ENCODE results near the gene OXLD1. TPM values are rescaled to one million over a fixed set of nuclear protein-coding genes. Genes with fewer than 3 reads are reported as not detected.

OXLD1 gene
- total RNA-seq, 1 donor from 2014 or later = 45.1 TPM

DNA sequence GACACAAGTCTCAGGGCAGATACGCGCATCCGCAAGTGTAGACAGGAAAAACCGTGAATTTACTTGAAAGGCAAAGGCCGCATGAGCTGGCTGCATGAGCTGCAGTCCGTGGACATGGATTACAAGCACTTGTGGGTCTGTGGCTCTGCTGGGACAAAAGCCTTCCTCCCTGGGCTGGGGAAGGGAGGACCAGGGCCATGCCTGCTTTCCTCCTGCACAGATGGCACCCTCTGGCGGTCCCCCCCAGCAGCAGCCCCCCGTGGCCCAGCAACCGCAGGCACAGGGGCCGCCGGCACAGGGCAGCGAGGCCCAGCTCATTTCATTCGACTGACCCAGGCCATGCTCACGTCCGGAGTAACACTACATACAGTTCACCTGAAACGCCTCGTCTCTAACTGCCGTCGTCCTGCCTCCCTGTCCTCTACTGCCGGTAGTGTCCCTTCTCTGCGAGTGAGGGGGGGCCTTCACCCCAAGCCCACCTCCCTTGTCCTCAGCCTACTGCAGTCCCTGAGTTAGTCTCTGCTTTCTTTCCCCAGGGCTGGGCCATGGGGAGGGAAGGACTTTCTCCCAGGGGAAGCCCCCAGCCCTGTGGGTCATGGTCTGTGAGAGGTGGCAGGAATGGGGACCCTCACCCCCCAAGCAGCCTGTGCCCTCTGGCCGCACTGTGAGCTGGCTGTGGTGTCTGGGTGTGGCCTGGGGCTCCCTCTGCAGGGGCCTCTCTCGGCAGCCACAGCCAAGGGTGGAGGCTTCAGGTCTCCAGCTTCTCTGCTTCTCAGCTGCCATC lies 35.1 kb upstream of the OXLD1 start:
- DNase-seq = peak; percentile 14

GRCh38 chr17:81700353-81701287 lies 34.2 kb upstream of the OXLD1 start:
- no peak for DNase-seq

DNA sequence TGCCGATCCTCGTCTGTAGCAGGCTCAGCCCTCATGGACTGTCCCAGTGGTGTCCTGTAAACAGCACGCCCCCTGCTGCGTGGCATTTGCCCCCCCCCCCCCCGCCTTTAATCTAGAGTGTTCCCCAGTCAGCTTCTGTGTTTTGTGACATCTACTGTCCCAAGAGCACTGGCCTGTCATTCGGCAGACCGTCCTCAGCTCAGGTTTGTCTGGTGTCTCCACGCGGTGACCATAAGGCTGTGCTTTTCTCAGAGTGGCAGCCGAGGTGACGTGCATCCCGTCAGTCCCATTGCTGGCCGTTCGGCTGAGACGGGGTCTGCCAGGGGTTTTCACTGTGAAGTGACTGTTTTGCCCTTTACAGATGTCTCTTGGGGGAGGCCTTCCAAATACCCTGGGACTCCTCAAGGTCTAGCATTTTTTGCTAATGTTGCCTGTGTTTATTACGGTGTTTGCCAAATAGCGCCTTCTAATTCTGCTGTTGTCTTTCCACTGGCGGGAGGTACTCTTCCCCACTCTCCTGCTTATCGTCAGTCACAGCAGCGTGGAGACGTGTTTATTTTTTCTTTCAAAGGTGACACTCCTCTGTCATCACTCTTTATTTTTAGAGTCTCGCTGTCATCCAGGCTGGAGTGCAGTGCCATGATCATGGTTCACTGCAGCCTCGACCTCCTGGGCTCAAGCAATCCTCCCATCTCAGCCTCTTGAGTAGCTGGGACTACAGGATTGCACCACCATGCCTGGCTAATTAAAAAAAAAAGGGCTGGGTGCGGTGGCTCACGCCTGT lies 31.0 kb upstream of the OXLD1 start:
- no peak for DNase-seq

DNA sequence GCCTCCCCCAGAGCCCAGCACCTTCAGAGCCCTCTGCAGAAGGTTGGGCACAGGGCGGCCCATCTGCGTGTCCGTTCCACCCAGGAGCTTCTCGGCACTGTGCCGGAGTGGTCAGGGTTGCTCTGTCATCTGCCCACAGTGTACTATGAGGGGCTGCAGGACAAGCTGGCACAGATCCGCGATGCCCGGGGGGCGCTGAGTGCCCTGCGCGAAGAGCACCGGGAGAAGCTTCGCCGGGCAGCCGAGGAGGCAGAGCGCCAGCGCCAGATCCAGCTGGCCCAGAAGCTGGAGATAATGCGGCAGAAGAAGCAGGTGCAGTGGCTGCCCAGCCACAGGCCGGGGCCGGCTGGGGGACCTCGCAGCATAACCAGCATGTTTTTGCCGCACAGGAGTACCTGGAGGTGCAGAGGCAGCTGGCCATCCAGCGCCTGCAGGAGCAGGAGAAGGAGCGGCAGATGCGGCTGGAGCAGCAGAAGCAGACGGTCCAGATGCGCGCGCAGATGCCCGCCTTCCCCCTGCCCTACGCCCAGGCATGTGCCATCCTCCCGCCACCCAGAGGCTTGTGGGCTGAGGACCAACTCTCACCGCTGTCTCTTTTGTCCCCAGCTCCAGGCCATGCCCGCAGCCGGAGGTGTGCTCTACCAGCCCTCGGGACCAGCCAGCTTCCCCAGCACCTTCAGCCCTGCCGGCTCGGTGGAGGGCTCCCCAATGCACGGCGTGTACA lies 30.0 kb upstream of the OXLD1 start:
- DNase-seq = no peak

- DNase-seq = no peak
Measured at GRCh38 chr17:81695801-81696200, 29.4 kb upstream of the OXLD1 start.

DNA sequence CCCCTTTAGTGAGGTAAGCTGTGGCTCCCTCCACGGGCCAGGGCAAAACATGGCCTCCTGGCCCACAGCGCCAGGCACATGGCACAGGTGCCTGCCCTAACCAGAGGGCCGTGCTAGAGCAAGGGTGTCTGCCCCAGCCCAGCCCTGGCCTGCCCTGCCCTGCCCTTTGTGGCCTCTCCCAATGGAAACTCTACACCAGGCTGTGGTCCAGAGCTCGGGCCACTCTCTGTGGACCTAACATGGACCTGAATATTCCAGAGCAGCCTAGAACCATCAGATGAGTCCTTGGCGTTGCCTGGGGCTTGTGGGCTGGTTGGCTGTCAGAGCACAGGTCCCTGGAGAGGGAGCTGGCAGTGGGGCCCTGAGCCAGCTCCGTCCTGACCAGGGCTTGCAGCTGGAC lies 28.8 kb upstream of the OXLD1 start:
- no peak for DNase-seq

DNA sequence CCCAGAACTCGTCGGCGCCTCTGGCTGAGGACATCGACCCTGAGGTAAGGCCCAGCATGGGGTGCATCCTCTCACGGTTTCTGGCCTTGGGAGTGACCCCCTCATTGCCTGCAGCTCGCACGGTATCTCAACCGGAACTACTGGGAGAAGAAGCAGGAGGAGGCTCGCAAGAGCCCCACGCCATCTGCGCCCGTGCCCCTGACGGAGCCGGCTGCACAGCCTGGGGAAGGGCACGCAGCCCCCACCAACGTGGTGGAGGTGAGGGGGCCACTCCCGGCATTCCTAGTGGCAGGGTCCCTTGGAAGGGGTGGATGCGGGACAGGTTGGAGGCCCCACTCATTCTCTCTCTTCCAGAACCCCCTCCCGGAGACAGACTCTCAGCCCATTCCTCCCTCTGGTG lies 28.4 kb upstream of the OXLD1 start:
- DNase-seq = no peak

- no peak for DNase-seq
Measured at GRCh38 chr17:81693509-81694210, 27.3 kb upstream of the OXLD1 start.

DNA sequence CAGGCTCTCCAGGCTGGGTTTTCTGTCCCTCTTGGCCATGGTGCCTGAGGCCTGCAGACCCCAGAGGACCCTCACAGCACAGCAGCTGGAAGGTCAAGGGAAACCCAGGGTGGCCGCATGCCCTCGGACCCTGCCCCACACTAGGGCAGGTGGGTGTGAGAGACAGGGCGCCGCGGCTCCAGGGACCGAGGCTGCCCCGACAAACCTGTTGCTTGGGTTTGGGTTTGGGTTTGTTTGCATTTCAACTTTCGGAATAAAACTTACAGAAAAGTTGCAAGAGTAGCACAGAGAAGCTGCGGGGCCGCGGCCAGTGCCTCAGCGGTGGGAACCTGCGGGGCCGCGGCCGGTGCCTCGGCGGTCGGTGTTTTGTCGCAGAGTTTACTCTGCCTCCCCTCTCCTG lies 25.2 kb upstream of the OXLD1 start:
- DNase-seq = no peak

- no peak for DNase-seq
Measured at GRCh38 chr17:81691196-81691595, 24.8 kb upstream of the OXLD1 start.

DNA sequence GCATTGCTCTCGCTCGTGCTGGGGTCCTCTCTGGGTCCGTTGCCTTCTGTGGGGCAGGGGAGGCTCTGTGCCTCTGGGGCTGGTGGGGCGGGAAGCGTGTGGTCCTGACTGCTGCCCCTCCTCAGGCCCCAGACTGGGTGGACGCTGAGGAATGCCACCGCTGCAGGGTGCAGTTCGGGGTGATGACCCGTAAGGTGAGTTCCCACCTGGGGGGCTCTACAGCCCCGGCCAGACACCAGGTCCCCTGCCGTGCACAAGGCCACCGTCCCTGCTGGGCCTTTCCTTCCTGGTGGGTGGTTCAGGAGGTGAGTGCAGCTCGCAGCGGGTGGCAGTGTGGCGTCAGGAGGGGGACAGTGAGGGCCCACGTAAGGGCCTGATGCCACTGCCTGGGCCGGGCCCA lies 24.1 kb upstream of the OXLD1 start:
- no peak for DNase-seq

DNA sequence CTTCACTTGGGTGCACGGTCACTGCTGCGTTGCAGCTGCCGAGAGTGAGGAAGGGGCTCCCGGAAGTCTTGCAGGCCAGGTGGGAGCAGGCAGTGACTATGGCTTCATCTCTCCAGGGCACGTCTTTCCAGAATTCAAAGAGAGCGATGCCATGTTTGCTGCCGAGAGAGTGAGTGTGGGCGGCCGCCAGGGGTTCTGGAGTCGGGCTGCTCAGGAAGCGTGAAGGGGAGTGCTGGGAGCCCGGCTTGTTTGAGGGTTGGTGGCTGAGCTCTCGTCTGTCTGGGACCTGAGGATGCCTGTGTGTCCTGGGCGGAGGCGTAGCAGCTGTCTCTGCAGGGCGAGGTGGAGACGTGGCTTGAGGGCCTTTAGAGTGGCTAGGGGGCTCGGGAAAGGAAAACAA lies 23.7 kb upstream of the OXLD1 start:
- DNase-seq = no peak

DNA sequence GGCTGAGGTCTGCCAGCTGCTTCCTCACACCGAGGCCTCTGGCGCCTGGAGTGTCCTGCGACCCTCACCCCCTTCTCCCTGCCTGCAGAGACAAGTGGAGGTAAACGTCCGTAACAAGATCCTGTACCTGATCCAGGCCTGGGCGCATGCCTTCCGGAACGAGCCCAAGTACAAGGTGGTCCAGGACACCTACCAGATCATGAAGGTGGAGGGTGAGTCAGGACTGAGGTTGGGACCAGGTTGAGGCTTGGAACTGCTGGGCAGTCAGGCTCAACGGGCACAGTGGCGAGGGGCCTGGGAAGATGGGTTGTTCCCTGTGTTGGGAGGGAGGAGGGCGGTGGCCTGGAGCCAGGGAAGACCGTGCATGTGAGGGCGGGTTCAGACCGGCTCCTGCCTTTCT lies 22.2 kb upstream of the OXLD1 start:
- no peak for DNase-seq

DNA sequence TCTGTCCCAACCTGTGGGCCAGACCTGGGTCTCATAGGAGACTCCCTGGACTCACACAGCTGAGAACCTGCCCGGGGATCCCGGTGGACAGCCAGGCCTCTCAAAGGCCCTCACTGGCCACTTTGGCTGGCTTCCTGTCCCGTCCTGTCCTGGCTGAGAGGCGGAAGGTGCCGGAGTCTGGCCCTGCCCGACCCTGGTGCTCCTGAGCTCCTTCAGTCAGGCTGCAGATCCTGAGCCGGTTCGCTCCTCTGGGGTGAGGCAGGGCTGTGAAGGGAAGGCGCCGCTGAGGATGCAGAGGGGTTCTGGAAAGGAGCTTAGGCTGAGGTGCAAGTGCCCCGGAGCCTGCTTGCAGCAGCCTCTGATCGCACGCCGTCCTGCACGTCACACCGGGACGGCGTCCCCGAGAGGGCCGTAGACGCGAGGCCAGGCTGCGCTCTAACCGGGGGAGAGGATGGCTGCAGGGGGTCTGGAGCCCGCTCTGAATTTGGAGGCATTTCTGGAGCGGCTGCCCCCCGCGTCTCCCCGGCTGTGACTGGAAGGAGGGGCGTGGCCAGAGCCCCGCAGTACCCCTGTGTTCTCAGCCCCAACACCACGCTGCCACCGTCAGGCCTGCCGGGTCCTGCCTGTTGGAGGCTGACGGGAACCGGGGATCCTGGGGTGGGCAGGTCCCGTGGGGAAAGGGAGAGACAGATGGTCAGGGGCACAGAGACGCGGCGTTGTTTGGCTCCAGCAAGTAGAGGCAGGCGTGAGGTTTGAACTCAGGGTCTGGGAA lies 21.6 kb upstream of the OXLD1 start:
- DNase-seq = no peak

DNA sequence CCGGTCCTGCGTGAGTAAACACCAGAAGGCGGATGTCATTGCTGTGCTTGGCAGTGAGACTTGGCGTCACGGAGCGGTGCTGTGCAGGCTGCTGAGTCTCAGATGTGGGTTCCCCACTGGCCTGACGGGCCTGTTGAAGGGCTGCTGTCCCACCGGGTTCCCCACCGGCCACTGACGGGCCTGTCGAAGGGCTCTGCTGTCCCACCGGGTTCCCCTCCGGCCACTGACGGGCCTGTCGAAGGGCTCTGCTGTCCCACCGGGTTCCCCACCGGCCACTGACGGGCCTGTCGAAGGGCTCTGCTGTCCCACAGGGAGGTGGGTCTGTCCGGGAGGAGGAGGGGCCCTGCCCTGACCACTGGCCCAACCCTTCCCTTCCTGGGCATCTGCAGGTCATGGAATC lies 20.2 kb upstream of the OXLD1 start:
- no peak for DNase-seq

- DNase-seq = peak; percentile 60
Measured at GRCh38 chr17:81685108-81685507, 18.7 kb upstream of the OXLD1 start.

DNA sequence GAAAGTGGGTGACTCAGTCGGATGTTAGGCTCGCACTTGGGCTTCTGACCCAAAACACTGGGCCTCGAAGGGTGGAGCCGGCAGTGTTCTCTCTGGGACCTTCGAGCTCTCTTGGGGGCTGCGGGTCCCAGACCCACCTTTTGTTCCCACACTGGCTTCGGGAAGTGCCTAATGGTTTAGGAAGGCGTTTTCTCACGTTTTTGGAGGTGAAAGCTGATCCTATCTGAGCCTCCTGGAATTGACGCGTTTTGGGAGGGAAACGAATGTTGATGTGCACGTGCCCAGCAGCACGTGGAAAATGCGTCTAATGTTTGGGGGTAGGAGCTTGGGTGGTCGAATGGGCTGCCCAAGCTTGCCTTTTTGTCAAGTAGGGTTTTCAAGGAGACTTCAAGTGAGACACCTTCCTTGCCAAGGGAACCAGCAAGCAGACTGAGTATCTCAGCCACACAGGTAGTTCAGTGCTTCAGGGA lies 18.1 kb upstream of the OXLD1 start:
- DNase-seq = no peak

DNA sequence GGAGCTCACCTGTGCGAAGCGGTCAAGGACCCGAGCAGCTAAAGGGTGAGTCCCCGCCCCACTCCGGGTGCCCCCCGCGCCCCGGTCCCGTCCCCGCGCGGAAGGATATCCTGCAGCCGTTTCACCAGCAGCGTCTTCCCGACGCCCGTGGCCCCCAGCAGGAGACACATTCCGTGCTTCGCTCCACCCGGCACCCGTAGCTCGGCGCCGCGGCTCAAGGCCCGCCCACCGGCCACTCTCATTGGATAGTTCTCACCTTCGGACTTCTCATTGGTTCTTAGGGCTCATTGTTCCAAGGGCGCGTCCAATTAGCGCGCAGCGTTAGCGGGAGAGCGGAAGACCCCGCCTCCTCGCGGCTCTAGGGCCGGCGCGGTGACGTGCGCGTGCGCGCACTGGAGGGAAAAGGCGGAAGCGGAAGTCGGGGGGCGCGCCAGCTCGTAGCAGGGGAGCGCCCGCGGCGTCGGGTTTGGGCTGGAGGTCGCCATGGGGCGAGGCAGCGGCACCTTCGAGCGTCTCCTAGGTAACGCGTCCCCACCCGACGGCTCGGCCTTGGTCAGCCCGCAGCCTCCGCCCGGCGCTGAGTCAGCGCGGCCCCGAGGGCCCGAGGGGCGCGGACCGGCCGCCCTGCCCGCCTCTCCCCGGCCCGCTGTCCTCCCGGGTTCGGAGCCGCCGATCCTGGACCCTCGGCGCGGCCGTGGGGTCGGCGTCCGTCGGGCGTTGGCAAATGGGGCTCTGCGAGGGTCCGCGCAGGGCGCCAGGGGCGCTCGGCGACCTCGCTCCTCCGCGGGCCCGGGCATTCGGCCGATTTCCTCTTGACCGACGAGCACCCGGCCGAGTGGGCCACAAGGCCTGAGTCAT lies 17.4 kb upstream of the OXLD1 start, which contains the start of the genes ARL16 and HGS:
TSS of gene ARL16 (minus strand) at position 214 of the 858 bp plus-strand sequence. CDS start at position 170, 44 bp downstream.
TSS of gene HGS (plus strand) at position 428 of the 858 bp plus-strand sequence. CDS start at position 484, 56 bp downstream.
- DNase-seq = peak; percentile 100

DNA sequence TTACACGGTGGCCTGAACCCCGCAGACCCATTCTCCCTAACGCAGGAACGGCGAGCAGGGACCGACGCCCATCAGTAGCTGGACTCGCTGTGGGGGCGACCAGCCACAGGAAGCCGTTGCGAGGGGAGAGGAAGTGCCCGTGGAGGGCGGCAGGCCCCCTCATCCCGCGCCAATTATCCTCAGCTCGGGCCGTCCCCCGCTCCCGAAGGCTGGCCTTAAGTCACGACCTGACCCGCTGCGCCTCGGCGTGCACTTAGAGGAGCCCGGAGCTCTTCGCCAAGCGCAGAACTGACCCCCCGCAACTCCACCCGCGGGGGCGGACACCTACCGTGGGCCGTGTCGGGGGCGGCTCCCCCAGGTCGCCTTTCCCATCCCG lies 16.8 kb upstream of the OXLD1 start:
- no peak for DNase-seq

Measured in dermis blood vessel endothelial cell (primary cell).